Astrocyte (in vitro differentiated cells and primary cell): ENCODE data around the gene MTMR1.

ENCODE experiments used
- EZH2 ChIP-seq: IDR thresholded peaks from 2 replicates; pipeline ENCODE4 v1.6.1; 2012; ENCODE audit warnings: mild to moderate bottlenecking, low read length, inconsistent platforms; ENCODE audit not compliant: insufficient read depth
- TF ChIP-seq, protein P1 (sequence below): IDR thresholded peaks from 2 replicates; pipeline ENCODE4 v1.5.1; 2011; ENCODE audit warnings: low read depth, mild to moderate bottlenecking, inconsistent platforms, low read length, moderate library complexity; ENCODE audit not compliant: insufficient read depth

DNA sequence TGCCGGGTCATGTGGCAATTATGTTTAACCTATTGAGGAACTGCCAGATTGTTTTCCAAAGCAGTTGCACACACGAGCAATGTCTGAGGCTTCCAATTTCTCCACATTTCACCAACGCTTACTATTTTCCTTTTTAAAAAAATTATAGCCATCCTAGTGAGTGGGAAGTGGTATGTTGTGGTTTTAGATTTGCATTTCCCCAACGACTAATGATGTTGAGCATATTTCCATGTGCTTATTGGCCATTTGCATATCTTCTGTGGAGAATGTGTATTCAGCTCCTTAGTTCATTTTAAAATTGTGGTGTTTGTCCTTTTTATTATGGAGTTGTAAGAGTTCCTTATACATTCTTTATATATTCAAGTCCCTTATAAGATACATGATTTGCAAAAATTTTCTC lies 60.2 kb downstream of the MTMR1 start:
- TF ChIP-seq EZH2 = no peak
- TF ChIP-seq, protein P1, sequence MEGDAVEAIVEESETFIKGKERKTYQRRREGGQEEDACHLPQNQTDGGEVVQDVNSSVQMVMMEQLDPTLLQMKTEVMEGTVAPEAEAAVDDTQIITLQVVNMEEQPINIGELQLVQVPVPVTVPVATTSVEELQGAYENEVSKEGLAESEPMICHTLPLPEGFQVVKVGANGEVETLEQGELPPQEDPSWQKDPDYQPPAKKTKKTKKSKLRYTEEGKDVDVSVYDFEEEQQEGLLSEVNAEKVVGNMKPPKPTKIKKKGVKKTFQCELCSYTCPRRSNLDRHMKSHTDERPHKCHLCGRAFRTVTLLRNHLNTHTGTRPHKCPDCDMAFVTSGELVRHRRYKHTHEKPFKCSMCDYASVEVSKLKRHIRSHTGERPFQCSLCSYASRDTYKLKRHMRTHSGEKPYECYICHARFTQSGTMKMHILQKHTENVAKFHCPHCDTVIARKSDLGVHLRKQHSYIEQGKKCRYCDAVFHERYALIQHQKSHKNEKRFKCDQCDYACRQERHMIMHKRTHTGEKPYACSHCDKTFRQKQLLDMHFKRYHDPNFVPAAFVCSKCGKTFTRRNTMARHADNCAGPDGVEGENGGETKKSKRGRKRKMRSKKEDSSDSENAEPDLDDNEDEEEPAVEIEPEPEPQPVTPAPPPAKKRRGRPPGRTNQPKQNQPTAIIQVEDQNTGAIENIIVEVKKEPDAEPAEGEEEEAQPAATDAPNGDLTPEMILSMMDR = no peak
